SK-N-SH (cell line): Measurements from ENCODE around the gene TRIM72. TPM values are rescaled to one million over a fixed set of nuclear protein-coding genes. Genes with fewer than 3 reads are reported as not detected.

Experiments
- CTCF ChIA-PET: fragments of 300-600, 350-600 bp; formaldehyde crosslinking; extraction: SDS; loops from one replicate; lab custom pipeline; 2021; lab: Yijun Ruan, JAX
- POLR2A ChIA-PET: fragments of 350-600 bp; sonication (Branson Sonifier 250); formaldehyde crosslinking; extraction: SDS; loops from one replicate; lab custom pipeline; 2020; ENCODE audit warnings: antibody characterized with exemption, inconsistent platforms; lab: Yijun Ruan, JAX
- DNase-seq: peaks from one replicate; pipeline ENCODE4 v3.0.0; 2012
- H2AFZ ChIP-seq: fragments of 200-600 bp; sonication (generic); 2 replicates; pipeline ENCODE4 v1.8.1; 2016; ENCODE audit warnings: antibody characterized with exemption, mild to moderate bottlenecking, low read depth
- H3F3A ChIP-seq: fragments of 200-600 bp; sonication (generic); replicated peaks from 2 replicates; pipeline ENCODE3; 2016; ENCODE audit warnings: antibody characterized with exemption, mild to moderate bottlenecking; ENCODE audit not compliant: insufficient read depth
- H3K27ac ChIP-seq, 2 experiments: fragments of 200-500 bp in 1 of 2; fragments of 200-600 bp in 1 of 2; sonication (Bioruptor generic) in 1 of 2; sonication (generic), shearing (Covaris generic) in 1 of 2; 2 replicates each; pipeline versions ENCODE4 v1.5.1 to v1.6.1; 2014 to 2016; ENCODE audit warnings: low read depth in 2 of 2, inconsistent platforms in 1 of 2, low read length in 1 of 2, mild to moderate bottlenecking in 1 of 2, mixed read lengths in 1 of 2
- H3K27me3 ChIP-seq: fragments of 200-600 bp; sonication (generic), shearing (Covaris generic); 2 replicates; pipeline ENCODE4 v1.6.1; 2016; ENCODE audit warnings: mixed run types; ENCODE audit not compliant: insufficient read depth
- H3K36me3 ChIP-seq, 2 experiments: fragments of 200-500 bp in 1 of 2; fragments of 200-600 bp in 1 of 2; sonication (Bioruptor generic) in 1 of 2; sonication (generic) in 1 of 2; replicated peaks in 1 of 2; 2 replicates each; pipeline versions ENCODE3 to v1.5.1; 2014 to 2016; ENCODE audit warnings: low read length in 1 of 2, mild to moderate bottlenecking in 1 of 2; ENCODE audit not compliant: insufficient read depth in 2 of 2, control insufficient read depth in 1 of 2
- H3K4me1 ChIP-seq, 2 experiments: fragments of 200-500 bp in 1 of 2; fragments of 200-600 bp in 1 of 2; sonication (Bioruptor generic) in 1 of 2; sonication (generic), shearing (Covaris generic) in 1 of 2; 2 replicates each; pipeline versions ENCODE4 v1.5.1 to v1.6.1; 2014 to 2016; ENCODE audit warnings: low read depth in 1 of 2, low read length in 1 of 2, mixed run types in 1 of 2; ENCODE audit not compliant: insufficient read depth in 2 of 2, control insufficient read depth in 1 of 2
- H3K4me2 ChIP-seq: fragments of 200-600 bp; sonication (generic), shearing (Covaris generic); 2 replicates; pipeline ENCODE4 v1.6.1; 2017; ENCODE audit warnings: mixed run types
- H3K4me3 ChIP-seq, 2 experiments: fragments of 200-500 bp in 1 of 2; fragments of 200-600 bp in 1 of 2; sonication (Bioruptor generic) in 1 of 2; sonication (generic), shearing (Covaris generic) in 1 of 2; 2 replicates each; pipeline versions ENCODE4 v1.5.1 to v1.8.1; 2014 to 2016; ENCODE audit warnings: low read depth in 2 of 2, inconsistent platforms in 1 of 2, low read length in 1 of 2, mild to moderate bottlenecking in 1 of 2, mixed read lengths in 1 of 2, moderate library complexity in 1 of 2
- H3K79me2 ChIP-seq: fragments of 200-600 bp; sonication (generic); 2 replicates; pipeline ENCODE4 v1.8.1; 2017; ENCODE audit warnings: mild to moderate bottlenecking; ENCODE audit not compliant: insufficient read depth
- H3K9ac ChIP-seq: fragments of 200-600 bp; sonication (generic); 2 replicates; pipeline ENCODE4 v1.6.1; 2017; ENCODE audit warnings: mixed run types
- H3K9me2 ChIP-seq: fragments of 200-600 bp; sonication (generic); 2 replicates; pipeline ENCODE4 v1.6.1; 2017; ENCODE audit warnings: mixed run types
- H3K9me3 ChIP-seq: fragments of 200-600 bp; sonication (generic); 2 replicates; pipeline ENCODE4 v1.6.1; 2017; ENCODE audit warnings: mixed run types, mild to moderate bottlenecking, moderate library complexity
- H4K20me1 ChIP-seq: fragments of 200-600 bp; sonication (generic); 2 replicates; pipeline ENCODE4 v1.6.1; 2017; ENCODE audit warnings: mild to moderate bottlenecking, mixed run types; ENCODE audit not compliant: insufficient read depth
- FOSL2 ChIP-seq: IDR thresholded peaks from 2 replicates; pipeline ENCODE4 v1.4.0; 2012; ENCODE audit warnings: low read depth, mild to moderate bottlenecking, moderate library complexity, borderline replicate concordance
- RFX5 ChIP-seq: IDR thresholded peaks from 2 replicates; pipeline ENCODE4 v1.6.1; 2012; ENCODE audit warnings: mild to moderate bottlenecking, improper control_type of control experiment, low read length
- SIN3A ChIP-seq: IDR thresholded peaks from 2 replicates; pipeline ENCODE4 v1.6.1; 2012; ENCODE audit warnings: low read depth, mild to moderate bottlenecking, low read length, moderate library complexity, borderline replicate concordance
- TAF1 ChIP-seq: IDR thresholded peaks from 2 replicates; pipeline ENCODE4 v1.6.1; 2012; ENCODE audit warnings: low read depth, mild to moderate bottlenecking, low read length, moderate library complexity, borderline replicate concordance
- TCF12 ChIP-seq: IDR thresholded peaks from 2 replicates; pipeline ENCODE4 v1.4.0; 2012
- TEAD4 ChIP-seq: IDR thresholded peaks from 2 replicates; pipeline ENCODE4 v1.4.0; 2012; ENCODE audit warnings: mild to moderate bottlenecking, borderline replicate concordance; ENCODE audit not compliant: insufficient read depth
- WGBS: methylation state at CpG from one replicate; pipeline ENCODE4 v1.1.6; 2017; ENCODE audit warnings: low lambda C conversion rate; 5-methylcytosine and 5-hydroxymethylcytosine counted together
- polyA plus RNA-seq, 3 experiments: library from polyadenylated mRNA; depleted of rRNA; stranded (reverse); fragments of >200 nt; gene quantifications; 2 replicates each; pipeline ENCODE4 v1.2.3, GENCODE V29; 2012
- TF ChIP-seq, protein P1 (sequence below): IDR thresholded peaks from 2 replicates; pipeline ENCODE4 v1.6.1; 2012; ENCODE audit warnings: mild to moderate bottlenecking, low read depth, low read length, moderate library complexity
- TF ChIP-seq, protein P2 (sequence below): fragments of 150-350 bp; IDR thresholded peaks from 2 replicates; pipeline ENCODE4 v1.6.1; 2016; ENCODE audit warnings: mild to moderate bottlenecking, low read depth, low read length
- TF ChIP-seq, protein P3 (sequence below): fragments of 150-350 bp; IDR thresholded peaks from 2 replicates; pipeline ENCODE4 v1.6.1; 2017; ENCODE audit warnings: antibody characterized with exemption, low read length, low read depth, borderline replicate concordance

The TRIM72 gene
- polyA plus RNA-seq, 1 of the 3 experiments (the other 2 are of a cell fraction), result under 0.01 TPM

DNA sequence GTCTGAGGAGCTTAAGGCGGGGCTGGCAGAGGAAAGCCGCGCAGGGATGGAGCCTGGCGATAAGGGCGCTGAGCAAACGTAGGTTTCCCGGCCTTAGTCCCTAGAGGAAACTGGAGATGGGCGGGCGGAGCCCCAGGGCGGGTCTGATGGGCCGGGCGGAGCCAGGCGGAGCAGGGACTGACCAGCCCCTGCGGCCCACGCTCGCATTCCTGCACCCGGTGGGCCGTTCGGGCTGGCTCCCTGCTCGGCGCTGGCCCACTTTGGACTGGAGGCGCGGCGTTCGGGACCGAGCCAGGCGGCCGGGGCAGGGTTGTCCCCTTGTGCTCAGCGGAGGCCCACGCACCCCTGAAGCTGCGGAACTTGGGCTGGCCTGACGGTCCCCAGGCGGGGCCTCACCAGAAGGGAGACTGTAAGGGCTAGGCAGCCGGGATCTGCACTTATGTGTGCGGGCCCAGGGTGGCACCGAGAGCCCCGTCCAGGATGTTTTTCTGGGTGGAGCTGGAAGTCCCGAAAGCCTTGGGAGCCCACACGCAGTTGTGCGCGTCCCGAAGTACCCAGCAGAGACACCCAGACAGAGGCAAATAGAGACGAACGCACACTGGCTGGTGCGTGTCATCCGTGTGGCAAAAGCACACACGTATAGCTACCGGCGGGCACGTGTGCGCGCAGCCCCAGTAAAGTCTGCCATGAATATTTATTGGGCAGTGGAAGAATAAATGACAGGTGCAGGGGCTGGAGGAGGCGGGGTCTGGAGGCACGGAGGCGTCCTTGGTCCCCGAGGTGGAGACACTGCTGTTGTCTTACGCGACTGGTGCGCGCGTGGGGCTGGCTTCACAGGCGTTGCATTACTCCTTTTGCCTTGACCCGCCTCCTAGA is 1.6 kb downstream of the TRIM72 start:
- Histone ChIP-seq H3K4me2 (peak overlapping the region; percentile 79), H4K20me1 (no peaks in the 10 kb centered on the region), H3K9ac (no peak overlapping the region), H3K27me3 (peaks cover 69% of the 10 kb centered on the region), H3K4me1 (no peaks in the 10 kb centered on the region; a peak in 1 of 4 replicates), H3K4me3 (peak overlapping the region; percentile 7 to 51; a peak in 3 of 4 replicates), H3K9me2 (no peaks in the 10 kb centered on the region), H3K9me3 (no peaks in the 10 kb centered on the region), H3K27ac (no peak overlapping the region), H3K36me3 (no peaks in the 10 kb centered on the region), H3K79me2 (no peaks in the 10 kb centered on the region), H3F3A (no peaks in the 10 kb centered on the region), H2AFZ (peak overlapping the region; percentile 72; the same call in 1 of the 2 replicates)
- POLR2A ChIA-PET, result interaction anchor here (1.4 kb wide), 1 partner anchor 36 kb away, joined by 5 read pairs; the partner anchor contains the start of gene FUS
- peak; percentile 73 for DNase-seq
- CTCF ChIA-PET, result no interaction called here
- WGBS, result 1% methylated on average over 20 of the region's 63 CpGs
- no peak for TF ChIP-seq RFX5
- no peak for TF ChIP-seq SIN3A
- TF ChIP-seq TCF12, result no peak
- no peak for TF ChIP-seq TEAD4
- TF ChIP-seq, protein P1, sequence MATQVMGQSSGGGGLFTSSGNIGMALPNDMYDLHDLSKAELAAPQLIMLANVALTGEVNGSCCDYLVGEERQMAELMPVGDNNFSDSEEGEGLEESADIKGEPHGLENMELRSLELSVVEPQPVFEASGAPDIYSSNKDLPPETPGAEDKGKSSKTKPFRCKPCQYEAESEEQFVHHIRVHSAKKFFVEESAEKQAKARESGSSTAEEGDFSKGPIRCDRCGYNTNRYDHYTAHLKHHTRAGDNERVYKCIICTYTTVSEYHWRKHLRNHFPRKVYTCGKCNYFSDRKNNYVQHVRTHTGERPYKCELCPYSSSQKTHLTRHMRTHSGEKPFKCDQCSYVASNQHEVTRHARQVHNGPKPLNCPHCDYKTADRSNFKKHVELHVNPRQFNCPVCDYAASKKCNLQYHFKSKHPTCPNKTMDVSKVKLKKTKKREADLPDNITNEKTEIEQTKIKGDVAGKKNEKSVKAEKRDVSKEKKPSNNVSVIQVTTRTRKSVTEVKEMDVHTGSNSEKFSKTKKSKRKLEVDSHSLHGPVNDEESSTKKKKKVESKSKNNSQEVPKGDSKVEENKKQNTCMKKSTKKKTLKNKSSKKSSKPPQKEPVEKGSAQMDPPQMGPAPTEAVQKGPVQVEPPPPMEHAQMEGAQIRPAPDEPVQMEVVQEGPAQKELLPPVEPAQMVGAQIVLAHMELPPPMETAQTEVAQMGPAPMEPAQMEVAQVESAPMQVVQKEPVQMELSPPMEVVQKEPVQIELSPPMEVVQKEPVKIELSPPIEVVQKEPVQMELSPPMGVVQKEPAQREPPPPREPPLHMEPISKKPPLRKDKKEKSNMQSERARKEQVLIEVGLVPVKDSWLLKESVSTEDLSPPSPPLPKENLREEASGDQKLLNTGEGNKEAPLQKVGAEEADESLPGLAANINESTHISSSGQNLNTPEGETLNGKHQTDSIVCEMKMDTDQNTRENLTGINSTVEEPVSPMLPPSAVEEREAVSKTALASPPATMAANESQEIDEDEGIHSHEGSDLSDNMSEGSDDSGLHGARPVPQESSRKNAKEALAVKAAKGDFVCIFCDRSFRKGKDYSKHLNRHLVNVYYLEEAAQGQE, result no peak
- TF ChIP-seq, protein P2, sequence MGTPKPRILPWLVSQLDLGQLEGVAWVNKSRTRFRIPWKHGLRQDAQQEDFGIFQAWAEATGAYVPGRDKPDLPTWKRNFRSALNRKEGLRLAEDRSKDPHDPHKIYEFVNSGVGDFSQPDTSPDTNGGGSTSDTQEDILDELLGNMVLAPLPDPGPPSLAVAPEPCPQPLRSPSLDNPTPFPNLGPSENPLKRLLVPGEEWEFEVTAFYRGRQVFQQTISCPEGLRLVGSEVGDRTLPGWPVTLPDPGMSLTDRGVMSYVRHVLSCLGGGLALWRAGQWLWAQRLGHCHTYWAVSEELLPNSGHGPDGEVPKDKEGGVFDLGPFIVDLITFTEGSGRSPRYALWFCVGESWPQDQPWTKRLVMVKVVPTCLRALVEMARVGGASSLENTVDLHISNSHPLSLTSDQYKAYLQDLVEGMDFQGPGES, result no peak
- TF ChIP-seq FOSL2, result no peak
- TF ChIP-seq, protein P3, sequence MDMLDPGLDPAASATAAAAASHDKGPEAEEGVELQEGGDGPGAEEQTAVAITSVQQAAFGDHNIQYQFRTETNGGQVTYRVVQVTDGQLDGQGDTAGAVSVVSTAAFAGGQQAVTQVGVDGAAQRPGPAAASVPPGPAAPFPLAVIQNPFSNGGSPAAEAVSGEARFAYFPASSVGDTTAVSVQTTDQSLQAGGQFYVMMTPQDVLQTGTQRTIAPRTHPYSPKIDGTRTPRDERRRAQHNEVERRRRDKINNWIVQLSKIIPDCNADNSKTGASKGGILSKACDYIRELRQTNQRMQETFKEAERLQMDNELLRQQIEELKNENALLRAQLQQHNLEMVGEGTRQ, result no peak
- no peak for TF ChIP-seq TAF1
